ENCODE data around the gene TTC28.
"Not testable (repeated sequence)": the region's sequence is repeated elsewhere in the genome, so short reads cannot be mapped to it uniquely, and the experiment has no call there.

GRCh38 chr22:28682966-28683365 is 3.3 kb upstream of the TTC28 start:
- TF ChIP-seq, protein P1, sequence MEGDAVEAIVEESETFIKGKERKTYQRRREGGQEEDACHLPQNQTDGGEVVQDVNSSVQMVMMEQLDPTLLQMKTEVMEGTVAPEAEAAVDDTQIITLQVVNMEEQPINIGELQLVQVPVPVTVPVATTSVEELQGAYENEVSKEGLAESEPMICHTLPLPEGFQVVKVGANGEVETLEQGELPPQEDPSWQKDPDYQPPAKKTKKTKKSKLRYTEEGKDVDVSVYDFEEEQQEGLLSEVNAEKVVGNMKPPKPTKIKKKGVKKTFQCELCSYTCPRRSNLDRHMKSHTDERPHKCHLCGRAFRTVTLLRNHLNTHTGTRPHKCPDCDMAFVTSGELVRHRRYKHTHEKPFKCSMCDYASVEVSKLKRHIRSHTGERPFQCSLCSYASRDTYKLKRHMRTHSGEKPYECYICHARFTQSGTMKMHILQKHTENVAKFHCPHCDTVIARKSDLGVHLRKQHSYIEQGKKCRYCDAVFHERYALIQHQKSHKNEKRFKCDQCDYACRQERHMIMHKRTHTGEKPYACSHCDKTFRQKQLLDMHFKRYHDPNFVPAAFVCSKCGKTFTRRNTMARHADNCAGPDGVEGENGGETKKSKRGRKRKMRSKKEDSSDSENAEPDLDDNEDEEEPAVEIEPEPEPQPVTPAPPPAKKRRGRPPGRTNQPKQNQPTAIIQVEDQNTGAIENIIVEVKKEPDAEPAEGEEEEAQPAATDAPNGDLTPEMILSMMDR (conservative IDR thresholded peaks at IDR 0.05 in 1 of 2, IDR thresholded peaks at IDR 0.05 in 1 of 2; ENCODE audit: low read depth in 1 of 2, low read length in 2 of 2) = not testable (repeated sequence)
- TF ChIP-seq EZH2 (IDR thresholded peaks at IDR 0.05; ENCODE audit: low read length, missing control alignments) = not testable (repeated sequence)
